Kidney epithelial cell (primary cell): ENCODE results near the gene SLAIN1. TPM values are rescaled to one million over a fixed set of nuclear protein-coding genes. Genes with fewer than 3 reads are reported as not detected.
A peak's percentile ranks its signal among the peaks of the same experiment; 100 is the strongest.

Source experiments
- DNase-seq: peaks from one replicate; pipeline ENCODE4 v3.0.0-alpha.2; 2010; ENCODE audit warnings: low read depth
- H3K27me3 ChIP-seq: 2 replicates; pipeline ENCODE4 v1.6.0; 2011; ENCODE audit warnings: low read length; ENCODE audit not compliant: control insufficient read depth, insufficient read depth
- H3K36me3 ChIP-seq: 2 replicates; pipeline ENCODE4 v1.5.1; 2011; ENCODE audit warnings: low read length; ENCODE audit not compliant: control insufficient read depth, insufficient read depth
- H3K4me3 ChIP-seq: 2 replicates; pipeline ENCODE4 v1.5.1; 2011; ENCODE audit warnings: low read depth, mild to moderate bottlenecking, control low read depth, low read length
- total RNA-seq: library from RNA; depleted of rRNA; stranded (reverse); fragments of >200 nt; gene quantifications from 2 replicates; pipeline ENCODE4 v1.2.3, GENCODE V29; 2015
- TF ChIP-seq, protein P1 (sequence below): IDR thresholded peaks from 2 replicates; pipeline ENCODE4 v1.5.1; 2011; ENCODE audit warnings: mild to moderate bottlenecking, moderate library complexity, low read length, control low read depth, inconsistent platforms; ENCODE audit not compliant: insufficient read depth, poor library complexity, severe bottlenecking

SLAIN1 gene
- total RNA-seq, 1 donor from 2014 or later: 17.1 TPM

DNA sequence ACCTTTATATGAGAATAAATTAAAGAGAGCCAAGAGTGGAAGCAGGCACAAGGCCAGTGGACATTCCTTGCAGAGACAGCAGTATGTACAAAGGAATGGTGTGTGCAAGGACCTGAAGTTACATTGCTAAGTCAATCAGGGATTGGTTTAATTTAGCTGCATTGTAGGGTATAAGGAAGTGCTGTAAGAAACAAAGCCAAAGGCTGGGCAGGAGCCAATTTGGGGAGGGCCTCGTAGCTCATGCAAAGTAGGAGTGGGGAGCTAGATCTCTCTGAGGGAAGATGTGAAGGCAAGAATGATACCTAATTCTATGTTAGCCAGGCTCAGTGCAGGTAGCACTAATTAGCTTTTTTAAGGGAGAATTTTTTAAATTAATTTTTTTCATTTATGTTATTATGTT, 76.7 kb downstream of the SLAIN1 start:
- Histone ChIP-seq H3K27me3 (no peaks in the 10 kb centered on the region), H3K4me3 (no peak overlapping the region), H3K36me3 (no peaks in the 10 kb centered on the region)
- no peak for DNase-seq
- TF ChIP-seq, protein P1, sequence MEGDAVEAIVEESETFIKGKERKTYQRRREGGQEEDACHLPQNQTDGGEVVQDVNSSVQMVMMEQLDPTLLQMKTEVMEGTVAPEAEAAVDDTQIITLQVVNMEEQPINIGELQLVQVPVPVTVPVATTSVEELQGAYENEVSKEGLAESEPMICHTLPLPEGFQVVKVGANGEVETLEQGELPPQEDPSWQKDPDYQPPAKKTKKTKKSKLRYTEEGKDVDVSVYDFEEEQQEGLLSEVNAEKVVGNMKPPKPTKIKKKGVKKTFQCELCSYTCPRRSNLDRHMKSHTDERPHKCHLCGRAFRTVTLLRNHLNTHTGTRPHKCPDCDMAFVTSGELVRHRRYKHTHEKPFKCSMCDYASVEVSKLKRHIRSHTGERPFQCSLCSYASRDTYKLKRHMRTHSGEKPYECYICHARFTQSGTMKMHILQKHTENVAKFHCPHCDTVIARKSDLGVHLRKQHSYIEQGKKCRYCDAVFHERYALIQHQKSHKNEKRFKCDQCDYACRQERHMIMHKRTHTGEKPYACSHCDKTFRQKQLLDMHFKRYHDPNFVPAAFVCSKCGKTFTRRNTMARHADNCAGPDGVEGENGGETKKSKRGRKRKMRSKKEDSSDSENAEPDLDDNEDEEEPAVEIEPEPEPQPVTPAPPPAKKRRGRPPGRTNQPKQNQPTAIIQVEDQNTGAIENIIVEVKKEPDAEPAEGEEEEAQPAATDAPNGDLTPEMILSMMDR: no peak

DNA sequence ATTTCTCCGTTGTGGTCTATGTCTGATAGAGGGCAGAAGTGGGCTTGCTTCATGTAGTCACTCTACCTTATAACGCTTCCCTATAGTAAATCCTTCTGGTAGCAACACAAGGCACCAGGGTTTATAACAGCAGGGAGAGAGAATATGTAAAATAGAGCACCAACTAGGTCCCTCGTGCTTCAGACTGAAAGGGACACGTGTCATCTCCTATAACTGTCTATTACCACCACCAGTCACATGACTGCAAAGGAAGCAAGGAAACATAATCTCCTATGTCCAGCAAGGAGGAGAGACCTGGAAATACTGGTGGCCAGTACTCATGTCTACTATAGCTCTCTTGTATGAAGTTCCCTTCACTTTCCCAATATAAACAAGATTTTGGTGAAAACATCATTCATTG, 79.2 kb downstream of the SLAIN1 start:
- Histone ChIP-seq H3K27me3 (no peaks in the 10 kb centered on the region), H3K4me3 (no peak overlapping the region), H3K36me3 (no peaks in the 10 kb centered on the region)
- TF ChIP-seq, protein P1: no peak
- DNase-seq: no peak

DNA sequence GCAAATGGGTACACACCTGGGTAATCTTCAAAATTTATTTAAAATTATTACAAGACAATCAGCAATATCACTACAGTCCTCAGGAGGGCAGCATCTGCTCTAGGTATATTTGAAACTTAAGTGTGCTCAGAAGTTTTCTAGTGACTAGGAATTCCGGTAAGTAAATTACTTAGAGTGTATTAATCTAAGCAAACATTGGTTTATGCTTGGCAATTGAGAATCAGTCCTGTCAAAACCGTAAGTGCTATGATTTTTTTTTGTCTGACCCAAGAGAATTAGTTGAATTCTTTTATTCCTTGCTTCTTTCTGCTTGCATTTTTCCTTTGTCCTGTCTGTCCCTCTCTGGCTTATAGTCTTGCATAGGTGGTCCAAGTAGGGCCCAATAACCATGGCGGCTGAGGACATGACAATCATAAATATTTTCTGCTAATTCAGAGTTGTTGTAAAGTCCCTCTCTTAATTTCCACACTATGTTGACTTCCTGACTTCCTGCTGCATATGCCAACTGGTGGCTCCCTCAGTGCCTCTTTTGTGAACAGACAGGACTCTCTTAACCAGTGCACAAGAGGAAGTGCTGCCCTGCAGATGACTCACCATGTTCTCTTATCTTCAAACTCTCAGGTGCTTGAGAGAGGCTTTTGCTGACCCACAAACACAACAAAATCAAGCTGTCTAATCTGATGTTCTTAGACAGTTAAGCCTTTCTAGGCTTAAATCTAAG, 82.2 kb downstream of the SLAIN1 start:
- TF ChIP-seq, protein P1: peak; percentile 53
- DNase-seq: peak; percentile 14

DNA sequence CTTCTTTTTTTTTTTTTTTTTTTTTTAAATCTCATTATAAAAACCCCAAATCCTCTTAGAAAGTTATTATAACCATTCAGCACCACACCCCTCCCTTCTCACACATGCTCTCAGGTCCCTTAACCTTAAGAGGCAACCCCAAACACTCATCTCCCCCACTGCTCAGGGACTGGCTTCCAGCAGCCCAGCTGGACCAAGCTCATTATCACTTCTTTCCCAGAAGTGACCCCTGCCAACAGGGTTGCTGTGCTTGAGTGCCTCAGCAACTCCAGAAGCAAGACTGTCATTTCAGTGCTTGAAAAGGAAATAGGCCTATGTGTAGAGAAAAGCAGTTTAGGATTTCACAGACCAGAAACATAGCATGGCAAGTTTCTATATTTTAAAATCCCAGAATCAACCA, 84.3 kb downstream of the SLAIN1 start:
- Histone ChIP-seq H3K27me3 (no peaks in the 10 kb centered on the region), H3K4me3 (no peak overlapping the region), H3K36me3 (no peaks in the 10 kb centered on the region)
- TF ChIP-seq, protein P1: no peak
- no peak for DNase-seq

More for the DNA sequence above, 82.2 kb downstream of the SLAIN1 start:
- no peaks in the 10 kb centered on the region for H3K27me3 ChIP-seq
- H3K36me3 ChIP-seq: no peaks in the 10 kb centered on the region
- no peak overlapping the region for H3K4me3 ChIP-seq

GRCh38 chr13:77784515-77784914, 87.0 kb downstream of the SLAIN1 start:
- Histone ChIP-seq H3K36me3 (no peaks in the 10 kb centered on the region), H3K27me3 (no peaks in the 10 kb centered on the region), H3K4me3 (no peak overlapping the region)
- no peak for DNase-seq
- TF ChIP-seq, protein P1: no peak

- no peaks in the 10 kb centered on the region for H3K27me3 ChIP-seq
- H3K36me3 ChIP-seq: no peaks in the 10 kb centered on the region
- TF ChIP-seq, protein P1: no peak
- H3K4me3 ChIP-seq: no peak overlapping the region
- DNase-seq: no peak
Measured at GRCh38 chr13:77786695-77787287, 89.3 kb downstream of the SLAIN1 start.
